ENCODE data around the gene PCNX1.

Gene PCNX1

GRCh38 chr14:70952485-70952884, 45.2 kb downstream of the PCNX1 start:
- Histone ChIP-seq H3K27me3 (ENCODE audit: insufficient read depth, low read length) (no peaks in the 10 kb centered on the region), H3K9me3 (ENCODE audit: insufficient read depth, low read depth, low read length) (peaks cover 5% of the 10 kb centered on the region; the same call in 1 of the 2 replicates), H3K27ac (ENCODE audit: low read length) (no peak overlapping the region), H3K36me3 (ENCODE audit: insufficient read depth, low read depth, low read length) (peaks cover 32% of the 10 kb centered on the region), H3K4me3 (ENCODE audit: low read length) (no peak overlapping the region), H3K4me1 (ENCODE audit: insufficient read depth, low read length) (no peaks in the 10 kb centered on the region), H3K9ac (ENCODE audit: low read depth, low read length) (no peak overlapping the region)

GRCh38 chr14:70954068-70954467, 46.8 kb downstream of the PCNX1 start:
- no peaks in the 10 kb centered on the region for H3K27me3 ChIP-seq (ENCODE audit: insufficient read depth, low read length)
- H3K9ac ChIP-seq (ENCODE audit: low read depth, low read length): no peak overlapping the region
- peaks cover 22% of the 10 kb centered on the region for H3K36me3 ChIP-seq (ENCODE audit: insufficient read depth, low read depth, low read length)
- no peak overlapping the region for H3K4me3 ChIP-seq (ENCODE audit: low read length)
- no peaks in the 10 kb centered on the region for H3K4me1 ChIP-seq (ENCODE audit: insufficient read depth, low read length)
- no peak overlapping the region for H3K27ac ChIP-seq (ENCODE audit: low read length)
- no peaks in the 10 kb centered on the region for H3K9me3 ChIP-seq (ENCODE audit: insufficient read depth, low read depth, low read length)

- no peak overlapping the region for H3K4me3 ChIP-seq (ENCODE audit: low read length)
- peaks cover 12% of the 10 kb centered on the region for H3K36me3 ChIP-seq (ENCODE audit: insufficient read depth, low read depth, low read length)
- H3K9ac ChIP-seq (ENCODE audit: low read depth, low read length): no peak overlapping the region
- H3K4me1 ChIP-seq (ENCODE audit: insufficient read depth, low read length): no peaks in the 10 kb centered on the region
- H3K27me3 ChIP-seq (ENCODE audit: insufficient read depth, low read length): no peaks in the 10 kb centered on the region
- H3K9me3 ChIP-seq (ENCODE audit: insufficient read depth, low read depth, low read length): no peaks in the 10 kb centered on the region
- no peak overlapping the region for H3K27ac ChIP-seq (ENCODE audit: low read length)
Observed at GRCh38 chr14:70955543-70956480, 48.6 kb downstream of the PCNX1 start.

- peaks cover 9% of the 10 kb centered on the region for H3K36me3 ChIP-seq (ENCODE audit: insufficient read depth, low read depth, low read length)
- H3K4me3 ChIP-seq (ENCODE audit: low read length): no peak overlapping the region
- no peaks in the 10 kb centered on the region for H3K4me1 ChIP-seq (ENCODE audit: insufficient read depth, low read length)
- no peak overlapping the region for H3K9ac ChIP-seq (ENCODE audit: low read depth, low read length)
- no peaks in the 10 kb centered on the region for H3K9me3 ChIP-seq (ENCODE audit: insufficient read depth, low read depth, low read length)
- no peak overlapping the region for H3K27ac ChIP-seq (ENCODE audit: low read length)
- no peaks in the 10 kb centered on the region for H3K27me3 ChIP-seq (ENCODE audit: insufficient read depth, low read length)
Observed at GRCh38 chr14:70956511-70956910, 49.3 kb downstream of the PCNX1 start.

GRCh38 chr14:70957710-70958109, 50.5 kb downstream of the PCNX1 start:
- Histone ChIP-seq H3K27ac (ENCODE audit: low read length) (no peak overlapping the region), H3K4me3 (ENCODE audit: low read length) (no peak overlapping the region), H3K4me1 (ENCODE audit: insufficient read depth, low read length) (no peaks in the 10 kb centered on the region), H3K36me3 (ENCODE audit: insufficient read depth, low read depth, low read length) (peaks cover 14% of the 10 kb centered on the region), H3K9me3 (ENCODE audit: insufficient read depth, low read depth, low read length) (no peaks in the 10 kb centered on the region), H3K9ac (ENCODE audit: low read depth, low read length) (no peak overlapping the region), H3K27me3 (ENCODE audit: insufficient read depth, low read length) (no peaks in the 10 kb centered on the region)

GRCh38 chr14:70962935-70963334, 55.7 kb downstream of the PCNX1 start:
- Histone ChIP-seq H3K9me3 (ENCODE audit: insufficient read depth, low read depth, low read length) (no peaks in the 10 kb centered on the region), H3K27me3 (ENCODE audit: insufficient read depth, low read length) (no peaks in the 10 kb centered on the region), H3K9ac (ENCODE audit: low read depth, low read length) (no peak overlapping the region), H3K27ac (ENCODE audit: low read length) (no peak overlapping the region), H3K36me3 (ENCODE audit: insufficient read depth, low read depth, low read length) (peaks cover 37% of the 10 kb centered on the region), H3K4me1 (ENCODE audit: insufficient read depth, low read length) (no peaks in the 10 kb centered on the region), H3K4me3 (ENCODE audit: low read length) (no peak overlapping the region)

GRCh38 chr14:70964492-70964891, 57.2 kb downstream of the PCNX1 start:
- peaks cover 50% of the 10 kb centered on the region for H3K36me3 ChIP-seq (ENCODE audit: insufficient read depth, low read depth, low read length)
- H3K9ac ChIP-seq (ENCODE audit: low read depth, low read length): no peak overlapping the region
- H3K27me3 ChIP-seq (ENCODE audit: insufficient read depth, low read length): no peaks in the 10 kb centered on the region
- no peaks in the 10 kb centered on the region for H3K4me1 ChIP-seq (ENCODE audit: insufficient read depth, low read length)
- no peaks in the 10 kb centered on the region for H3K9me3 ChIP-seq (ENCODE audit: insufficient read depth, low read depth, low read length)
- H3K4me3 ChIP-seq (ENCODE audit: low read length): no peak overlapping the region
- no peak overlapping the region for H3K27ac ChIP-seq (ENCODE audit: low read length)

- H3K9me3 ChIP-seq (ENCODE audit: insufficient read depth, low read depth, low read length): no peaks in the 10 kb centered on the region
- no peak overlapping the region for H3K4me3 ChIP-seq (ENCODE audit: low read length)
- H3K36me3 ChIP-seq (ENCODE audit: insufficient read depth, low read depth, low read length): peaks cover 43% of the 10 kb centered on the region
- no peak overlapping the region for H3K9ac ChIP-seq (ENCODE audit: low read depth, low read length)
- H3K4me1 ChIP-seq (ENCODE audit: insufficient read depth, low read length): no peaks in the 10 kb centered on the region
- H3K27ac ChIP-seq (ENCODE audit: low read length): no peak overlapping the region
- no peaks in the 10 kb centered on the region for H3K27me3 ChIP-seq (ENCODE audit: insufficient read depth, low read length)
Observed at GRCh38 chr14:70971560-70971959, 64.3 kb downstream of the PCNX1 start.

- H3K27me3 ChIP-seq (ENCODE audit: insufficient read depth, low read length): no peaks in the 10 kb centered on the region
- peaks cover 48% of the 10 kb centered on the region for H3K36me3 ChIP-seq (ENCODE audit: insufficient read depth, low read depth, low read length)
- no peak overlapping the region for H3K4me3 ChIP-seq (ENCODE audit: low read length)
Observed at GRCh38 chr14:70972107-70972976, 65.1 kb downstream of the PCNX1 start.

GRCh38 chr14:70976591-70976990, 69.3 kb downstream of the PCNX1 start:
- Histone ChIP-seq H3K9me3 (ENCODE audit: insufficient read depth, low read depth, low read length) (no peaks in the 10 kb centered on the region), H3K4me1 (ENCODE audit: insufficient read depth, low read length) (no peaks in the 10 kb centered on the region), H3K4me3 (ENCODE audit: low read length) (no peak overlapping the region), H3K9ac (ENCODE audit: low read depth, low read length) (no peak overlapping the region), H3K27ac (ENCODE audit: low read length) (no peak overlapping the region), H3K27me3 (ENCODE audit: insufficient read depth, low read length) (no peaks in the 10 kb centered on the region), H3K36me3 (ENCODE audit: insufficient read depth, low read depth, low read length) (peaks cover 42% of the 10 kb centered on the region)

More at GRCh38 chr14:70972107-70972976, 65.1 kb downstream of the PCNX1 start:
- no peaks in the 10 kb centered on the region for H3K4me1 ChIP-seq (ENCODE audit: insufficient read depth, low read length)
- H3K9ac ChIP-seq (ENCODE audit: low read depth, low read length): no peak overlapping the region
- H3K9me3 ChIP-seq (ENCODE audit: insufficient read depth, low read depth, low read length): no peaks in the 10 kb centered on the region
- H3K27ac ChIP-seq (ENCODE audit: low read length): no peak overlapping the region

- H3K27ac ChIP-seq (ENCODE audit: low read length): no peak overlapping the region
Observed at GRCh38 chr14:70981000-70981952, 74.0 kb downstream of the PCNX1 start.

More at GRCh38 chr14:70981000-70981952, 74.0 kb downstream of the PCNX1 start:
- H3K27me3 ChIP-seq (ENCODE audit: insufficient read depth, low read length): no peaks in the 10 kb centered on the region
- H3K9me3 ChIP-seq (ENCODE audit: insufficient read depth, low read depth, low read length): no peaks in the 10 kb centered on the region
- H3K4me1 ChIP-seq (ENCODE audit: insufficient read depth, low read length): no peaks in the 10 kb centered on the region
- peaks cover 27% of the 10 kb centered on the region for H3K36me3 ChIP-seq (ENCODE audit: insufficient read depth, low read depth, low read length)
- H3K9ac ChIP-seq (ENCODE audit: low read depth, low read length): no peak overlapping the region
- no peak overlapping the region for H3K4me3 ChIP-seq (ENCODE audit: low read length)

All from iPS-20b (cell line).